ENCODE results near the gene ANKH. TPM values are rescaled to one million over a fixed set of nuclear protein-coding genes. Genes with fewer than 3 reads are reported as not detected.

Gene ANKH
- polyA plus RNA-seq, 2 of the 4 experiments (the other 2 are of a cell fraction): 11.7 to 17.3 TPM

GRCh38 chr5:14664270-14665100 is 207.1 kb downstream of the ANKH start, which contains the start of gene OTULIN (continued):
- TF ChIP-seq ELK1 (IDR thresholded peaks at IDR 0.05; ENCODE audit: low read depth, low read length): no peak
- no peak for TF ChIP-seq ZNF302 (CRISPR knock-in tag; IDR thresholded peaks at IDR 0.05)
- TF ChIP-seq MYC (IDR thresholded peaks at IDR 0.05; ENCODE audit: borderline replicate concordance, low read length): no peak
- TF ChIP-seq PBX3 (IDR thresholded peaks at IDR 0.05): 0 out of 2 replicates have a peak, but pooled peaks have one; percentile 26
- TF ChIP-seq RFX5 (IDR thresholded peaks at IDR 0.05): no peak
- no peak for TF ChIP-seq HMGXB4 (CRISPR knock-in tag; IDR thresholded peaks at IDR 0.05; ENCODE audit: borderline replicate concordance)
- peak; percentile 65; the same call in 1 of the 2 replicates for TF ChIP-seq TP53 (CRISPR knock-in tag; IDR thresholded peaks at IDR 0.05)
- peak; percentile 99 for TF ChIP-seq E2F6 (IDR thresholded peaks at IDR 0.05; ENCODE audit: borderline replicate concordance, low read depth)
- TF ChIP-seq KDM1A (IDR thresholded peaks at IDR 0.05; ENCODE audit: low read depth): no peak
- no peak for TF ChIP-seq CEBPB (IDR thresholded peaks at IDR 0.05)
- no peak for TF ChIP-seq NR3C1 (IDR thresholded peaks at IDR 0.05)
- TF ChIP-seq CBX2 (IDR thresholded peaks at IDR 0.05; ENCODE audit: borderline replicate concordance, low read depth): no peak
- TF ChIP-seq RCOR1 (IDR thresholded peaks at IDR 0.05; ENCODE audit: low read depth, low read length): no peak
- TF ChIP-seq GATA3 (IDR thresholded peaks at IDR 0.05; ENCODE audit: borderline replicate concordance): peak; percentile 25; the same call in 1 of the 2 replicates
- TF ChIP-seq ATOH8 (CRISPR knock-in tag; IDR thresholded peaks at IDR 0.05; ENCODE audit: low read depth): no peak
- no peak for TF ChIP-seq ZFP36 (IDR thresholded peaks at IDR 0.05; ENCODE audit: borderline replicate concordance, partially characterized antibody)
- TF ChIP-seq KDM5A (IDR thresholded peaks at IDR 0.05): no peak
- TF ChIP-seq POLR2AphosphoS2 (conservative IDR thresholded peaks at IDR 0.05; ENCODE audit: low read length): no peak
- no peak for TF ChIP-seq EHF (CRISPR knock-in tag; IDR thresholded peaks at IDR 0.05)
- TF ChIP-seq TFCP2L1 (CRISPR knock-in tag; IDR thresholded peaks at IDR 0.05): no peak
- peak; percentile 81 for TF ChIP-seq BCL3 (IDR thresholded peaks at IDR 0.05)
- no peak for TF ChIP-seq ESRRA (IDR thresholded peaks at IDR 0.05; ENCODE audit: borderline replicate concordance, low read length)
- no peak for TF ChIP-seq EHMT2 (IDR thresholded peaks at IDR 0.05; ENCODE audit: low read depth)
- TF ChIP-seq FOSL2 (IDR thresholded peaks at IDR 0.05): no peak
- no peak for TF ChIP-seq FOSL2 (CRISPR knock-in tag; IDR thresholded peaks at IDR 0.05)
- no peak for TF ChIP-seq RNF2 (IDR thresholded peaks at IDR 0.05; ENCODE audit: borderline replicate concordance, low read depth)
- no peak for TF ChIP-seq HEYL (CRISPR knock-in tag; IDR thresholded peaks at IDR 0.05)
- no peak for TF ChIP-seq FOSB (CRISPR knock-in tag; IDR thresholded peaks at IDR 0.05)
- TF ChIP-seq MAFK (IDR thresholded peaks at IDR 0.05; ENCODE audit: partially characterized antibody): no peak
- TF ChIP-seq HOXB5 (CRISPR knock-in tag; IDR thresholded peaks at IDR 0.05): no peak
- TF ChIP-seq HOXB13 (CRISPR knock-in tag; IDR thresholded peaks at IDR 0.05; ENCODE audit: low read depth): no peak
- no peak for TF ChIP-seq CHD4 (IDR thresholded peaks at IDR 0.05; ENCODE audit: borderline replicate concordance)
- no peak for TF ChIP-seq CBX8 (IDR thresholded peaks at IDR 0.05)
- TF ChIP-seq JUN (IDR thresholded peaks at IDR 0.05): peak; percentile 58 to 81; a peak in 2 of 5 replicates
- no peak for TF ChIP-seq NPAS2 (CRISPR knock-in tag; IDR thresholded peaks at IDR 0.05; ENCODE audit: borderline replicate concordance)
- TF ChIP-seq NFE2L2 (conservative IDR thresholded peaks at IDR 0.05; ENCODE audit: low read length): no peak
- no peak for TF ChIP-seq ZSCAN20 (CRISPR knock-in tag; IDR thresholded peaks at IDR 0.05)
- no peak for TF ChIP-seq MAZ (IDR thresholded peaks at IDR 0.05; ENCODE audit: borderline replicate concordance, low read depth, low read length)
